ENCODE measurements around the gene ERFE. TPM values are rescaled to one million over a fixed set of nuclear protein-coding genes. Genes with fewer than 3 reads are reported as not detected.

The ERFE gene
- total RNA-seq, 4 donors from 2014 or later, result 0.46 to 3.3 (median 1.3) TPM

DNA sequence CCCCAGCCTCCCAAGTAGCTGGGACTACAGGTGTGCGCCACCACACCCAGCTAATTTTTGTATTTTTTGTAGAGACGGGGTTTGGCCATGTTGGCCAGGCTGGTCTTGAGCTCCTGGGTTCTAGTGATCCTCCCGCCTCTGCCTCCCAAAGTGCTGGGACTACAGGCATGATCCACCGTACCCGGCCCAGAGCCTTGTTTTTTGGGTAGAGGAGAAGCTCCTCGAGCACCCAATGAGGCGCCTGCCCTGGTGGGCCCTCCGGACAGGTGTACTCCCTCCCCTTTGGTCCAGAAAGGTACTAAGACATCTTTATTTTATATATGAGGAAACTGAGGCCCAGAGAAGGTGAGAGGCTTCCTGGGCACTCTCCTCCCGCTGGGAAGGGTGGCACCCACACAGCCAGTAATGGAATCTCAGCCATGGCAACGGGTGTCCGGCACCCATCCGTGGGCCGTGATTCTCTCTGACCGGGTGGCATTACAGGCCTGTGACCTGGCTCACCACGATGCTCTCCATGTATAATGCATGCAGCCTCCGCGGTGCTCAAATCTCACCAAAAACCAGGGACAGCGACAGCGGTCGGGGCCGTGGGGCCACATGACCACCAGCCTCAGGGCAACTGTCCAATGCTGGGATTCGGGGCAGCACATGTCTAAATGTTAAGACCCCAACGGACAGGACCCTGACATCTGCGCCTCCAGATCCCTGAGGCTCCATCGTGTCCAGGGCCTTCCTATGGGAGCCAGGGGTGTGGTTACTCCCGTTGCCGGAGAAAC, 37.1 kb upstream of the ERFE start:
- Histone ChIP-seq H3K4me1 (no peaks in the 10 kb centered on the region), H3K4me3 (no peak overlapping the region), H3K27me3 (no peaks in the 10 kb centered on the region), H3K9me3 (no peaks in the 10 kb centered on the region), H3K27ac (no peak overlapping the region), H3K36me3 (no peaks in the 10 kb centered on the region)
- in situ Hi-C loops (cut with MboI; ENCODE audit: low sequenced_read_pairs in 4 of 4), result no loop called here
- DNase-seq (no peak), ATAC-seq (no peak)
- TF ChIP-seq POLR2A (IDR thresholded peaks at IDR 0.05), result no peak
- no peak for TF ChIP-seq CTCF (IDR thresholded peaks at IDR 0.05 in 4 of 5, conservative IDR thresholded peaks at IDR 0.05 in 1 of 5)
- intact Hi-C loops (cut with DNase I; ENCODE audit: low total_unique reads), result no loop called here

DNA sequence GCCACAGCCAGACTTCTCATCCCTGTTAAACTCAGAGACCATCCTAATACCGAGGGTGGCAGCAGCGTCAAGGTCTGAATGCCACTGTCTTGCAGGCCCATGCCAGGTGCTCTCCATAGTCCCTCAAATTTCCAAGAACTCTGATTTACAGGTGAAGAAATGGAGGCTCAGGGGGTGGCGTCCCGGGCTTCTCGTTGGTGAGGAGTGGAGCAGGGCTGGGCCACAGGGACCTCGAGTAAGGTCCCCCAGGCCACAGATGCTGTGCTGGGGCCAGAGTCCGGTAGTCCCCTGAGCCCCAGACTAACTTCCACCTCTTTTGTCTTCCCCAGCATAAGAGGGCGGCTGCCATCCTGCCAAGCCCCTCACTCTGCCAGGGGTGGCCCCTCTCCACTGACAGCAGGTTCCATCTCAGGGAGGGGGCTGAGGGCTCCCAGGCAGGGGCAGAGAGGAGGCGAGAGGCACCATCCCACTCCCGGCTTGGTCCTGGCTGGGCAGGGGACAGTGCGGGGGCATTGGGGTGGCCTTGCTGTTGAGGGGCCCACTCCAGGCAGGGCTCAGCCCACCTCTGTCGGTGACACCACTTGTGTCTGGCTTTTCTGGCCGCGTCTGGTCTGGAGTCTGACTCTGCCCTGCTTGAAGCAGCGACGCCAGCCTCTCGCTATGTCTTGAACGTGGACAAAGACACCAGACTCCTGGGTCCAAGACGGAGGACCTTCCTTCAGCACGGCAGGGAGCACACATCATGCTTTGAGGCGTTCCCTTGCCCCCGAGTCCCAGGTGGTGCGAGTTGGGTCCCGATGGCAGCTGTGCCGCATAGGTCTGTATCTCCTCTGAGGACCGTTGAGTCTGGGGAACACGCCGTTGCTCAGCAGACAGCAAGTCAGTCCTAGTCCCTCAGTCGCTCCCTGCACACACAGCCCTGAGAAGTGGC, 36.2 kb upstream of the ERFE start:
- no peak for ATAC-seq
- intact Hi-C loops (cut with DNase I; ENCODE audit: low total_unique reads), result no loop called here

DNA sequence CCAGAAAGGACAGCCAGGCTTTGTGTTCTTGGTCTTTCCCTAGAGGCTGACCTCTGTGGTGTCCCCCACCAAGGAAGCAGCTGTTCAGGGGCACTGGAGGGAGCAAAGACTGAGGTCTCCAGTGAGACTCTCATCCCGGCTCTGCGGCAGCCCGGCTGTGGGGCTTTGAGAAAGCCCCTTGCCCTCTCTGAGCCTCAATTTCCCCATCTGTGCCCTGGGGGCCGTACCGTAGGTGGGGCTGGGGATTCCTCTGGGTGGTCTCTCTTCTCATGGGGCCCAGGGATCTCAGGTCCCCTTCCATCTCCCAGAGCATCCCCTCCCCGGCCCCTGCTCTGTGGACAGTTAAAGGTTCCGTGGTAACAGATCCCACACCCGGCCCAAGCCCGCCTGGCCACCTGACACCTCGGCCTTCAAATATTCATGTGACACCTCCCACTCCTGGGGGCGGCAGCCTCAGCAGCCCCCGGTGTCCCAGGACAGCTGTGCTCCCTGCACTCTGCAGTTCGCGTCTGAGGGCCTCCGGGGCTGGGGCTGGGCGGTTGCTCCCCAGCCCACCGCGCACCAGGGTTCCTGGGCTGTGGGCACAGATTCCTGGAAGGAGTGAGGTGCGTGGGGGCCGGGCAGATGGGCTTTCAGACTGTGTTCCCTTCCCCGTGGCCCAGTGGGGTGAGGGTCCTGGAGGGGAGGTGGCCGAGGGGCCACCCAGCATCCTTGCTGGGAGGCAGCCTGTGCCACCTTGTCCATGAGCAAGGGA, 35.4 kb upstream of the ERFE start:
- in situ Hi-C loops (cut with MboI; ENCODE audit: low sequenced_read_pairs in 4 of 4), result no loop called here
- DNase-seq, result no peak
- no peak for ATAC-seq
- no peaks in the 10 kb centered on the region for H3K36me3 ChIP-seq
- TF ChIP-seq POLR2A (IDR thresholded peaks at IDR 0.05), result no peak
- TF ChIP-seq CTCF (IDR thresholded peaks at IDR 0.05 in 4 of 5, conservative IDR thresholded peaks at IDR 0.05 in 1 of 5), result no peak
- H3K4me3 ChIP-seq, result no peak overlapping the region
- no peak overlapping the region for H3K27ac ChIP-seq
- no peaks in the 10 kb centered on the region for H3K9me3 ChIP-seq
- no peaks in the 10 kb centered on the region for H3K27me3 ChIP-seq
- intact Hi-C loops (cut with DNase I; ENCODE audit: low total_unique reads), result no loop called here
- H3K4me1 ChIP-seq, result peaks cover 0 to 3% of the 10 kb centered on the region in 2 donors

More for the DNA sequence above, 36.2 kb upstream of the ERFE start:
- Histone ChIP-seq H3K4me1 (peaks cover 0 to 2% of the 10 kb centered on the region in 2 donors), H3K4me3 (no peak overlapping the region), H3K27ac (no peak overlapping the region), H3K36me3 (no peaks in the 10 kb centered on the region), H3K27me3 (no peaks in the 10 kb centered on the region), H3K9me3 (no peaks in the 10 kb centered on the region)
- DNase-seq, result no peak
- no peak for TF ChIP-seq CTCF (IDR thresholded peaks at IDR 0.05 in 4 of 5, conservative IDR thresholded peaks at IDR 0.05 in 1 of 5)
- no peak for TF ChIP-seq POLR2A (IDR thresholded peaks at IDR 0.05)
- in situ Hi-C loops (cut with MboI; ENCODE audit: low sequenced_read_pairs in 4 of 4), result no loop called here

DNA sequence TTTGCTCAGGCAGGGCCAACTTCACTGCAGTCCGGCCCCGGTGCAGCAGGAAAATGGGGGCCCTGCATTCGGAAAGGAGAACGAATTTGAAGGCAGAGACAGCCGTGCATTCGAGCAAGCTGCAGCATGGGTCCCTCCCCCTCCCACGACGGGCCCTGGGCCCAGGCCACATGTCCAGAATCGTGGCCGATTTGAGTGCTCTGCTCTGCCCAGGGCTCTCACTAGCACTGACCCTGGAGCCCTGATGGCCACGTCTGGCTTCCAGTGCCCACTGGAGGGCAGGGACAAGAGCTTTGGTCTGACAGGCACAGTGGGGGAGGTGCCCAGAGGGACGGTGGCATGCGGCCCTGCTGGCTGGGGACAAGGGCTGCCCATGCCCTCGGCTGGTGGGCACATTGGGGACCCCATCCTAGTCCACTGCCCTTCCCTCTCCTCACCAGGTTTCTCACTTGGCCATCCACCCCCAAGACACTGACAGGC, 34.7 kb upstream of the ERFE start:
- H3K9me3 ChIP-seq, result no peaks in the 10 kb centered on the region
- in situ Hi-C loops (cut with MboI; ENCODE audit: low sequenced_read_pairs in 4 of 4), result no loop called here
- intact Hi-C loops (cut with DNase I; ENCODE audit: low total_unique reads), result no loop called here
- H3K4me3 ChIP-seq, result no peak overlapping the region
- no peak for DNase-seq
- no peak for ATAC-seq
- H3K4me1 ChIP-seq, result peaks cover 0 to 3% of the 10 kb centered on the region in 2 donors
- no peaks in the 10 kb centered on the region for H3K27me3 ChIP-seq
- H3K27ac ChIP-seq, result no peak overlapping the region
- TF ChIP-seq POLR2A (IDR thresholded peaks at IDR 0.05), result no peak
- TF ChIP-seq CTCF (IDR thresholded peaks at IDR 0.05 in 4 of 5, conservative IDR thresholded peaks at IDR 0.05 in 1 of 5), result no peak
- H3K36me3 ChIP-seq, result no peaks in the 10 kb centered on the region

Data from gastrocnemius medialis (tissue), 4 donors.